GM19023 (cell line): Measurements from ENCODE around the gene FUT9.
"Not testable (repeated sequence)": the region's sequence is repeated elsewhere in the genome, so short reads cannot be mapped to it uniquely, and the experiment has no call there.

Source experiments
- ATAC-seq: cut with Tn5 transposase; IDR thresholded peaks from one replicate; pipeline ENCODE4 v1.9.1; 2021; ENCODE audit warnings: mild to moderate bottlenecking, moderate library complexity; ENCODE audit not compliant: unreplicated experiment

Gene FUT9

GRCh38 chr6:96171112-96171511 lies 155.3 kb downstream of the FUT9 start:
- no peak for ATAC-seq

- no peak for ATAC-seq
Observed at GRCh38 chr6:96184798-96185197, 169.0 kb downstream of the FUT9 start.

GRCh38 chr6:96186094-96186493 lies 170.3 kb downstream of the FUT9 start:
- no peak for ATAC-seq

- ATAC-seq = no peak
Observed at GRCh38 chr6:96186516-96187195, 170.9 kb downstream of the FUT9 start.

GRCh38 chr6:96194675-96195074 lies 178.9 kb downstream of the FUT9 start:
- no peak for ATAC-seq

- no peak for ATAC-seq
Observed at GRCh38 chr6:96195272-96195671, 179.5 kb downstream of the FUT9 start.

- no peak for ATAC-seq
Observed at GRCh38 chr6:96196633-96197032, 180.9 kb downstream of the FUT9 start.

GRCh38 chr6:96197241-96197640 lies 181.5 kb downstream of the FUT9 start:
- ATAC-seq = no peak

- no peak for ATAC-seq
Observed at GRCh38 chr6:96202571-96202970, 186.8 kb downstream of the FUT9 start.

- no peak for ATAC-seq
Observed at GRCh38 chr6:96211341-96211740, 195.6 kb downstream of the FUT9 start.

- ATAC-seq = no peak
Observed at GRCh38 chr6:96212066-96212465, 196.3 kb downstream of the FUT9 start.

GRCh38 chr6:96213784-96214183 lies 198.0 kb downstream of the FUT9 start:
- no peak for ATAC-seq

GRCh38 chr6:96223695-96224094 lies 207.9 kb downstream of the FUT9 start:
- ATAC-seq = no peak

- ATAC-seq = no peak
Observed at GRCh38 chr6:96227135-96227534, 211.4 kb downstream of the FUT9 start.

GRCh38 chr6:96234444-96234843 lies 218.7 kb downstream of the FUT9 start:
- no peak for ATAC-seq

GRCh38 chr6:96235927-96236326 lies 220.2 kb downstream of the FUT9 start:
- ATAC-seq = no peak

- ATAC-seq = no peak
Observed at GRCh38 chr6:96236471-96236870, 220.7 kb downstream of the FUT9 start.

GRCh38 chr6:96237638-96238347 lies 222.0 kb downstream of the FUT9 start:
- no peak for ATAC-seq

GRCh38 chr6:96246563-96246962 lies 230.8 kb downstream of the FUT9 start:
- no peak for ATAC-seq

- ATAC-seq = no peak
Observed at GRCh38 chr6:96249755-96250154, 234.0 kb downstream of the FUT9 start.

GRCh38 chr6:96257751-96258150 lies 242.0 kb downstream of the FUT9 start:
- ATAC-seq = no peak

- ATAC-seq = not testable (repeated sequence)
Observed at GRCh38 chr6:96260787-96261430, 245.1 kb downstream of the FUT9 start.
